Left lung (tissue), 10 donors: ENCODE measurements around the gene ZNF3. TPM values are rescaled to one million over a fixed set of nuclear protein-coding genes. Genes with fewer than 3 reads are reported as not detected.

Experiments used
- ATAC-seq: fragments of 200-7000 bp; cut with Tn5 transposase; one replicate; pipeline ENCODE4 v1.9.1; 2020; ENCODE audit warnings: moderate library complexity
- DNase-seq, 4 donors: peaks; one replicate each; pipeline ENCODE4 v3.0.0-alpha.2; 2013 to 2020
- H3K27ac ChIP-seq, 2 donors: fragments of 200-600 bp; sonication (generic) in 1 of 2; one replicate each; pipeline versions ENCODE4 v1.5.0 to v1.8.0; 2020 to 2021
- H3K27me3 ChIP-seq, 2 donors: fragments of 200-600 bp; sonication (generic) in 1 of 2; one replicate each; pipeline versions ENCODE4 v1.5.0 to v1.8.0; 2020 to 2021
- H3K36me3 ChIP-seq, 2 donors: fragments of 200-600 bp; sonication (generic) in 1 of 2; one replicate each; pipeline versions ENCODE4 v1.5.0 to v1.8.0; 2020 to 2021
- H3K4me1 ChIP-seq, 2 donors: fragments of 200-600 bp; one replicate each; pipeline ENCODE4 v1.8.0; 2021
- H3K4me3 ChIP-seq, 2 donors: fragments of 200-600 bp; sonication (generic) in 1 of 2; one replicate each; pipeline versions ENCODE4 v1.5.0 to v1.8.0; 2020 to 2021; ENCODE audit warnings: mild to moderate bottlenecking in 1 of 2
- H3K9me3 ChIP-seq, 2 donors: fragments of 200-600 bp; sonication (generic) in 1 of 2; one replicate each; pipeline versions ENCODE4 v1.5.0 to v1.8.0; 2020 to 2021
- intact Hi-C, 2 donors: fragments of 100-400 bp; cut with DNase I; formaldehyde crosslinking; loops; one replicate each; pipeline versions ENCODE4 v1.11.2 to v1.14.2; 2022
- microRNA-seq, 2 donors: library from miRNA; unstranded; fragments of <30 nt; microRNA quantifications; one replicate each; pipeline ENCODE4, GENCODE V29; 2019
- polyA plus RNA-seq, 6 donors: library from polyadenylated mRNA; unstranded; fragments of 120-200 nt; gene quantifications; one replicate each; pipeline ENCODE4 v1.2.1, GENCODE V29; 2013; ENCODE audit not compliant: insufficient read length in 6 of 6
- total RNA-seq, 2 donors: library from RNA; stranded (reverse); fragmentation: NEBNext Ultra II Directional; extraction: Animal tissue kit (Norgen Biotek cat#: 25700); gene quantifications; one replicate each; pipeline ENCODE4 v1.2.1, GENCODE V29; 2021
- TF ChIP-seq, protein P1 (sequence below), 2 donors: fragments of 200-600 bp; sonication (generic) in 1 of 2; IDR thresholded peaks; one replicate each; pipeline versions ENCODE4 v1.5.0 to v1.8.0; 2021; ENCODE audit warnings: antibody characterized with exemption in 2 of 2
- donor health status: DM: no; HTN: yes; CAD: no.
- donor health status: DM: no; HTN: no; CAD: no.

The ZNF3 gene
- total and polyA plus RNA-seq, 8 donors: 22.5 to 53.1 (median 49.5) TPM

GRCh38 chr7:100024020-100024619 lies 57.4 kb downstream of the ZNF3 start:
- no peak overlapping the region for H3K4me3 ChIP-seq
- peaks cover 4 to 66% of the 10 kb centered on the region in 2 donors for H3K36me3 ChIP-seq
- H3K27ac ChIP-seq: no peak overlapping the region
- no peaks in the 10 kb centered on the region for H3K9me3 ChIP-seq
- H3K27me3 ChIP-seq: no peaks in the 10 kb centered on the region
- TF ChIP-seq, protein P1, sequence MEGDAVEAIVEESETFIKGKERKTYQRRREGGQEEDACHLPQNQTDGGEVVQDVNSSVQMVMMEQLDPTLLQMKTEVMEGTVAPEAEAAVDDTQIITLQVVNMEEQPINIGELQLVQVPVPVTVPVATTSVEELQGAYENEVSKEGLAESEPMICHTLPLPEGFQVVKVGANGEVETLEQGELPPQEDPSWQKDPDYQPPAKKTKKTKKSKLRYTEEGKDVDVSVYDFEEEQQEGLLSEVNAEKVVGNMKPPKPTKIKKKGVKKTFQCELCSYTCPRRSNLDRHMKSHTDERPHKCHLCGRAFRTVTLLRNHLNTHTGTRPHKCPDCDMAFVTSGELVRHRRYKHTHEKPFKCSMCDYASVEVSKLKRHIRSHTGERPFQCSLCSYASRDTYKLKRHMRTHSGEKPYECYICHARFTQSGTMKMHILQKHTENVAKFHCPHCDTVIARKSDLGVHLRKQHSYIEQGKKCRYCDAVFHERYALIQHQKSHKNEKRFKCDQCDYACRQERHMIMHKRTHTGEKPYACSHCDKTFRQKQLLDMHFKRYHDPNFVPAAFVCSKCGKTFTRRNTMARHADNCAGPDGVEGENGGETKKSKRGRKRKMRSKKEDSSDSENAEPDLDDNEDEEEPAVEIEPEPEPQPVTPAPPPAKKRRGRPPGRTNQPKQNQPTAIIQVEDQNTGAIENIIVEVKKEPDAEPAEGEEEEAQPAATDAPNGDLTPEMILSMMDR (IDR thresholded peaks at IDR 0.05): no peak
- ATAC-seq (no peak), DNase-seq (no peak)
- intact Hi-C loops: no loop called here
- peaks cover 2 to 32% of the 10 kb centered on the region in 2 donors for H3K4me1 ChIP-seq

DNA sequence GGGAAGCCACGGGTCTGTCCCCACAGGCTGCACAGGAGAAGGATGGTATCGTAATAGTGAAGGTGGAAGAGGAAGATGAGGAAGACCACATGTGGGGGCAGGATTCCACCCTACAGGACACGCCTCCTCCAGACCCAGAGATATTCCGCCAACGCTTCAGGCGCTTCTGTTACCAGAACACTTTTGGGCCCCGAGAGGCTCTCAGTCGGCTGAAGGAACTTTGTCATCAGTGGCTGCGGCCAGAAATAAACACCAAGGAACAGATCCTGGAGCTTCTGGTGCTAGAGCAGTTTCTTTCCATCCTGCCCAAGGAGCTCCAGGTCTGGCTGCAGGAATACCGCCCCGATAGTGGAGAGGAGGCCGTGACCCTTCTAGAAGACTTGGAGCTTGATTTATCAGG lies 58.0 kb downstream of the ZNF3 start:
- ATAC-seq: no peak
- H3K27ac ChIP-seq: no peak overlapping the region
- peaks cover 4 to 62% of the 10 kb centered on the region in 2 donors for H3K36me3 ChIP-seq
- H3K4me3 ChIP-seq: no peak overlapping the region
- no peaks in the 10 kb centered on the region for H3K27me3 ChIP-seq
- peaks cover 2 to 37% of the 10 kb centered on the region in 2 donors for H3K4me1 ChIP-seq
- DNase-seq: no peak
- H3K9me3 ChIP-seq: no peaks in the 10 kb centered on the region
- TF ChIP-seq, protein P1 (IDR thresholded peaks at IDR 0.05): no peak
- intact Hi-C loops: no loop called here

GRCh38 chr7:100022621-100023020 lies 58.9 kb downstream of the ZNF3 start:
- ATAC-seq (peak; percentile 88), DNase-seq (peak in 2 of 4 donors; percentile 47 to 63)
- Histone ChIP-seq H3K4me1 (peaks cover 2 to 46% of the 10 kb centered on the region in 2 donors), H3K9me3 (no peaks in the 10 kb centered on the region), H3K27ac (no peak overlapping the region), H3K27me3 (no peaks in the 10 kb centered on the region), H3K36me3 (peaks cover 4 to 55% of the 10 kb centered on the region in 2 donors), H3K4me3 (no peak overlapping the region)
- intact Hi-C loops: no loop called here
- TF ChIP-seq, protein P1 (IDR thresholded peaks at IDR 0.05): no peak

- H3K36me3 ChIP-seq: peaks cover 4 to 41% of the 10 kb centered on the region in 2 donors
- no peaks in the 10 kb centered on the region for H3K9me3 ChIP-seq
- H3K27me3 ChIP-seq: no peaks in the 10 kb centered on the region
- no peak overlapping the region for H3K4me3 ChIP-seq
- TF ChIP-seq, protein P1 (IDR thresholded peaks at IDR 0.05): no peak
- no peak for DNase-seq
- intact Hi-C loops: no loop called here
- no peak for ATAC-seq
- no peak overlapping the region for H3K27ac ChIP-seq
- H3K4me1 ChIP-seq: peaks cover 10 to 59% of the 10 kb centered on the region in 2 donors
These were observed 60.2 kb downstream of the ZNF3 start for GRCh38 chr7:100021297-100021696.

Small RNAs within 50 kb of the gene (microRNA-seq; reads per million reads assigned to microRNA genes)
- gene MIR106B: 469 to 1,447 reads per million in 2 donors
- gene MIR25: 254 to 399 reads per million in 2 donors
- gene MIR93: 1,811 to 2,730 reads per million in 2 donors

Other genes starting within 250 kb of the ZNF3 start
- gene OR2AE1, start 204.7 kb downstream of the ZNF3 start, total RNA-seq: under 1 TPM in 1 of 2 donors, not detected in 1; 0.94 TPM
- gene OR2AE1, start 204.7 kb downstream of the ZNF3 start, polyA plus RNA-seq: under 1 TPM in 2 of 6 donors, not detected in 4; 0.13 to 0.18 TPM
- 10 to 100 TPM; 23.6 to 27.0 TPM for gene TRIM4, start 162.2 kb downstream of the ZNF3 start, total RNA-seq
- 10 to 100 TPM; 35.3 to 45.2 (median 38.9) TPM for gene TRIM4, start 162.2 kb downstream of the ZNF3 start, polyA plus RNA-seq
- gene GJC3, start 152.1 kb downstream of the ZNF3 start, total RNA-seq: under 1 TPM in 1 of 2 donors, not detected in 1; 0.24 TPM
- 1 to 10 TPM in 4 of 6 donors, under 1 TPM in 2; 0.98 to 1.3 (median 1.1) TPM for gene GJC3, start 152.1 kb downstream of the ZNF3 start, polyA plus RNA-seq
- 10 to 100 TPM in 1 of 2 donors, 1 to 10 TPM in 1; 5.0 to 40.3 TPM for gene AZGP1, start 105.7 kb downstream of the ZNF3 start, total RNA-seq
- gene AZGP1, start 105.7 kb downstream of the ZNF3 start, polyA plus RNA-seq: 100 to 1,000 TPM in 1 of 6 donors, 1 to 10 TPM in 2, under 1 TPM in 3; 0.29 to 110 (median 0.94) TPM
- 10 to 100 TPM; 46.7 to 52.0 TPM for gene ZKSCAN1, start 66.1 kb downstream of the ZNF3 start, total RNA-seq
- gene ZKSCAN1, start 66.1 kb downstream of the ZNF3 start, polyA plus RNA-seq: 100 to 1,000 TPM in 1 of 6 donors, 10 to 100 TPM in 5; 82.1 to 137 (median 91.1) TPM
- gene ZSCAN21, start 31.9 kb downstream of the ZNF3 start, total RNA-seq: 10 to 100 TPM in 1 of 2 donors, 1 to 10 TPM in 1; 6.5 to 12.0 TPM
- 10 to 100 TPM; 23.6 to 27.1 (median 24.4) TPM for gene ZSCAN21, start 31.9 kb downstream of the ZNF3 start, polyA plus RNA-seq
- gene COPS6, start 7.2 kb upstream of the ZNF3 start, total RNA-seq: 10 to 100 TPM; 74.2 to 89.5 TPM
- gene COPS6, start 7.2 kb upstream of the ZNF3 start, polyA plus RNA-seq: 100 to 1,000 TPM; 113 to 139 (median 115) TPM
- 10 to 100 TPM; 53.7 to 89.3 TPM for gene MCM7, start 19.7 kb upstream of the ZNF3 start, total RNA-seq
- gene MCM7, start 19.7 kb upstream of the ZNF3 start, polyA plus RNA-seq: 100 to 1,000 TPM; 131 to 152 (median 141) TPM
- gene AP4M1, start 19.9 kb upstream of the ZNF3 start, total RNA-seq: 10 to 100 TPM; 16.7 to 18.2 TPM
- gene AP4M1, start 19.9 kb upstream of the ZNF3 start, polyA plus RNA-seq: 10 to 100 TPM; 37.1 to 40.2 (median 38.6) TPM
- 10 to 100 TPM; 43.5 to 45.3 TPM for gene TAF6, start 37.6 kb upstream of the ZNF3 start, total RNA-seq
- 10 to 100 TPM; 48.9 to 69.2 (median 59.9) TPM for gene TAF6, start 37.6 kb upstream of the ZNF3 start, polyA plus RNA-seq
- 10 to 100 TPM; 15.1 to 19.4 TPM for gene CNPY4, start 37.9 kb upstream of the ZNF3 start, total RNA-seq
- gene CNPY4, start 37.9 kb upstream of the ZNF3 start, polyA plus RNA-seq: 10 to 100 TPM; 38.8 to 54.1 (median 41.8) TPM
- gene MBLAC1, start 45.2 kb upstream of the ZNF3 start, total RNA-seq: 1 to 10 TPM; 2.1 to 2.8 TPM
- gene MBLAC1, start 45.2 kb upstream of the ZNF3 start, polyA plus RNA-seq: 1 to 10 TPM; 1.2 to 2.0 (median 1.6) TPM
- gene LAMTOR4, start 67.2 kb upstream of the ZNF3 start, total RNA-seq: 100 to 1,000 TPM; 103 to 120 TPM
- 100 to 1,000 TPM in 2 of 6 donors, 10 to 100 TPM in 4; 85.9 to 110 (median 97.5) TPM for gene LAMTOR4, start 67.2 kb upstream of the ZNF3 start, polyA plus RNA-seq
- 10 to 100 TPM; 23.3 to 30.1 TPM for gene TRAPPC14, start 77.0 kb upstream of the ZNF3 start, total RNA-seq
- 10 to 100 TPM; 16.0 to 20.4 (median 18.5) TPM for gene TRAPPC14, start 77.0 kb upstream of the ZNF3 start, polyA plus RNA-seq
- gene GAL3ST4, start 86.9 kb upstream of the ZNF3 start, total RNA-seq: 10 to 100 TPM; 17.1 to 18.9 TPM
- 10 to 100 TPM; 14.8 to 26.0 (median 21.1) TPM for gene GAL3ST4, start 86.9 kb upstream of the ZNF3 start, polyA plus RNA-seq
- gene GPC2, start 95.7 kb upstream of the ZNF3 start, total RNA-seq: 1 to 10 TPM; 2.5 to 3.5 TPM
- 10 to 100 TPM in 4 of 6 donors, 1 to 10 TPM in 2; 7.8 to 17.0 (median 10.8) TPM for gene GPC2, start 95.7 kb upstream of the ZNF3 start, polyA plus RNA-seq
- 1 to 10 TPM in 1 of 2 donors, under 1 TPM in 1; 0.96 to 3.7 TPM for gene STAG3, start 96.2 kb upstream of the ZNF3 start, total RNA-seq
- gene STAG3, start 96.2 kb upstream of the ZNF3 start, polyA plus RNA-seq: 10 to 100 TPM; 18.1 to 27.3 (median 24.0) TPM
- under 1 TPM; 0.41 to 0.42 TPM for gene PVRIG, start 138.2 kb upstream of the ZNF3 start, total RNA-seq
- 1 to 10 TPM; 4.0 to 9.1 (median 8.2) TPM for gene PVRIG, start 138.2 kb upstream of the ZNF3 start, polyA plus RNA-seq
- not detected for gene SPDYE3, start 226.0 kb upstream of the ZNF3 start, total RNA-seq
- gene SPDYE3, start 226.0 kb upstream of the ZNF3 start, polyA plus RNA-seq: 1 to 10 TPM; 6.6 to 8.4 (median 7.2) TPM